Measurements from ENCODE around the gene TLX3. TPM values are rescaled to one million over a fixed set of nuclear protein-coding genes. Genes with fewer than 3 reads are reported as not detected.

TLX3 gene
- total and polyA plus RNA-seq, 10 of the 15 experiments (the other 5 are each of a cell fraction or from before 2014, with no cell fraction given), result not detected

GRCh38 chr5:171306781-171307591 is 2.1 kb upstream of the TLX3 start:
- H3K27me3 ChIP-seq (replicated peaks in 1 of 2; ENCODE audit: control insufficient read depth in 2 of 2, insufficient read depth in 2 of 2, low read length in 1 of 2), result peaks cover 5 to 27% of the 10 kb centered on the region in 2 experiments
- intact Hi-C loops (cut with micrococcal nuclease; ENCODE audit: unreplicated experiment), result no loop called here
- TF ChIP-seq POLR2A (IDR thresholded peaks at IDR 0.05; ENCODE audit: low read depth, low read length) (no peak), BHLHE40 (IDR thresholded peaks at IDR 0.05; ENCODE audit: borderline replicate concordance in 1 of 2, low read depth in 2 of 2, low read length in 1 of 2) (no peak), CEBPZ (IDR thresholded peaks at IDR 0.05; ENCODE audit: low read depth, low read length) (no peak), CHD2 (IDR thresholded peaks at IDR 0.05; ENCODE audit: borderline replicate concordance, low read depth, low read length) (no peak), GABPA (IDR thresholded peaks at IDR 0.05; ENCODE audit: low read depth) (no peak), CTCF (IDR thresholded peaks at IDR 0.05 in 2 of 3, conservative IDR thresholded peaks at IDR 0.05 in 1 of 3; ENCODE audit: control insufficient read depth in 2 of 3, extremely low read depth in 1 of 3, insufficient read depth in 1 of 3, low read depth in 3 of 3, low read length in 3 of 3) (no peak), TBL1XR1 (IDR thresholded peaks at IDR 0.05; ENCODE audit: low read depth, low read length) (no peak), ZNF207 (IDR thresholded peaks at IDR 0.05; ENCODE audit: borderline replicate concordance) (no peak)
- TF ChIP-seq, protein P1, sequence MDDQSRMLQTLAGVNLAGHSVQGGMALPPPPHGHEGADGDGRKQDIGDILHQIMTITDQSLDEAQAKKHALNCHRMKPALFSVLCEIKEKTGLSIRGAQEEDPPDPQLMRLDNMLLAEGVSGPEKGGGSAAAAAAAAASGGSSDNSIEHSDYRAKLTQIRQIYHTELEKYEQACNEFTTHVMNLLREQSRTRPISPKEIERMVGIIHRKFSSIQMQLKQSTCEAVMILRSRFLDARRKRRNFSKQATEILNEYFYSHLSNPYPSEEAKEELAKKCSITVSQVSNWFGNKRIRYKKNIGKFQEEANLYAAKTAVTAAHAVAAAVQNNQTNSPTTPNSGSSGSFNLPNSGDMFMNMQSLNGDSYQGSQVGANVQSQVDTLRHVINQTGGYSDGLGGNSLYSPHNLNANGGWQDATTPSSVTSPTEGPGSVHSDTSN (IDR thresholded peaks at IDR 0.05; ENCODE audit: insufficient replicate concordance, low read depth, low read length), result no peak
- TF ChIP-seq, protein P2, sequence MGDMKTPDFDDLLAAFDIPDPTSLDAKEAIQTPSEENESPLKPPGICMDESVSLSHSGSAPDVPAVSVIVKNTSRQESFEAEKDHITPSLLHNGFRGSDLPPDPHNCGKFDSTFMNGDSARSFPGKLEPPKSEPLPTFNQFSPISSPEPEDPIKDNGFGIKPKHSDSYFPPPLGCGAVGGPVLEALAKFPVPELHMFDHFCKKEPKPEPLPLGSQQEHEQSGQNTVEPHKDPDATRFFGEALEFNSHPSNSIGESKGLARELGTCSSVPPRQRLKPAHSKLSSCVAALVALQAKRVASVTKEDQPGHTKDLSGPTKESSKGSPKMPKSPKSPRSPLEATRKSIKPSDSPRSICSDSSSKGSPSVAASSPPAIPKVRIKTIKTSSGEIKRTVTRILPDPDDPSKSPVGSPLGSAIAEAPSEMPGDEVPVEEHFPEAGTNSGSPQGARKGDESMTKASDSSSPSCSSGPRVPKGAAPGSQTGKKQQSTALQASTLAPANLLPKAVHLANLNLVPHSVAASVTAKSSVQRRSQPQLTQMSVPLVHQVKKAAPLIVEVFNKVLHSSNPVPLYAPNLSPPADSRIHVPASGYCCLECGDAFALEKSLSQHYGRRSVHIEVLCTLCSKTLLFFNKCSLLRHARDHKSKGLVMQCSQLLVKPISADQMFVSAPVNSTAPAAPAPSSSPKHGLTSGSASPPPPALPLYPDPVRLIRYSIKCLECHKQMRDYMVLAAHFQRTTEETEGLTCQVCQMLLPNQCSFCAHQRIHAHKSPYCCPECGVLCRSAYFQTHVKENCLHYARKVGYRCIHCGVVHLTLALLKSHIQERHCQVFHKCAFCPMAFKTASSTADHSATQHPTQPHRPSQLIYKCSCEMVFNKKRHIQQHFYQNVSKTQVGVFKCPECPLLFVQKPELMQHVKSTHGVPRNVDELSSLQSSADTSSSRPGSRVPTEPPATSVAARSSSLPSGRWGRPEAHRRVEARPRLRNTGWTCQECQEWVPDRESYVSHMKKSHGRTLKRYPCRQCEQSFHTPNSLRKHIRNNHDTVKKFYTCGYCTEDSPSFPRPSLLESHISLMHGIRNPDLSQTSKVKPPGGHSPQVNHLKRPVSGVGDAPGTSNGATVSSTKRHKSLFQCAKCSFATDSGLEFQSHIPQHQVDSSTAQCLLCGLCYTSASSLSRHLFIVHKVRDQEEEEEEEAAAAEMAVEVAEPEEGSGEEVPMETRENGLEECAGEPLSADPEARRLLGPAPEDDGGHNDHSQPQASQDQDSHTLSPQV (IDR thresholded peaks at IDR 0.05), result no peak

More at GRCh38 chr5:171306781-171307591, 2.1 kb upstream of the TLX3 start:
- Histone ChIP-seq H3K4me2 (ENCODE audit: control insufficient read depth, insufficient read depth) (no peak overlapping the region), H3K9me3 (replicated peaks; ENCODE audit: control insufficient read depth, insufficient read depth, low read length) (no peaks in the 10 kb centered on the region; the same call in 2 of the 3 replicates), H4K20me1 (ENCODE audit: control insufficient read depth, insufficient read depth) (no peaks in the 10 kb centered on the region; the same call in 1 of the 2 replicates), H2AFZ (ENCODE audit: control insufficient read depth, low read depth, low read length) (no peak overlapping the region), H3K36me3 (ENCODE audit: control insufficient read depth in 2 of 2, insufficient read depth in 2 of 2, low read length in 1 of 2) (no peaks in the 10 kb centered on the region), H3K4me3 (no peak overlapping the region), H3K4me1 (ENCODE audit: control insufficient read depth, insufficient read depth, low read length) (no peaks in the 10 kb centered on the region), H3K27ac (ENCODE audit: control insufficient read depth, insufficient read depth) (no peak overlapping the region), H3K9ac (ENCODE audit: control insufficient read depth, insufficient read depth, low read length) (no peak overlapping the region), H3K79me2 (ENCODE audit: control insufficient read depth, insufficient read depth, low read length) (no peaks in the 10 kb centered on the region)
- DNase-seq (ENCODE audit: low read depth, low spot score) (no peak), ATAC-seq (no peak), FAIRE-seq (no peak)
- ChIA-PET POLR2A (no interaction called here), SMC1A (ENCODE audit: uncharacterized antibody, unreplicated experiment) (no interaction called here), RAD21 (ENCODE audit: unreplicated experiment) (no interaction called here), CTCF (interaction anchor here (0.5 kb wide), 1 partner anchor 18 kb away, joined by 3 read pairs; no protein-coding TSS in a partner anchor)
- no TSS peak for BruUV-seq (replicated peaks)
- WGBS (ENCODE audit: insufficient coverage, insufficient replicate concordance, low lambda C conversion rate, missing lambda C conversion rate), result 26% methylated on average over 9 of the region's 10 CpGs
- in situ Hi-C loops (cut with MboI), result no loop called here
